WTC11 (cell line): ENCODE data around the gene ADAT1. TPM values are rescaled to one million over a fixed set of nuclear protein-coding genes. Genes with fewer than 3 reads are reported as not detected.

ENCODE experiments used
- ATAC-seq: fragments of 200-7000 bp; cut with Tn5 transposase; 2 replicates; pipeline ENCODE4 v1.10.0; 2021; ENCODE audit warnings: mild to moderate bottlenecking, moderate library complexity
- CTCF ChIA-PET: fragments of 300-600 bp; sonication (Branson Sonifier 250); formaldehyde crosslinking; loops from one replicate; lab custom pipeline; 2021; ENCODE audit warnings: antibody characterized with exemption; lab: Charles Lee
- POLR2A ChIA-PET: fragments of 350-600 bp; sonication (Branson Sonifier 250); formaldehyde crosslinking; loops from one replicate; lab custom pipeline; 2021; ENCODE audit warnings: antibody characterized with exemption; lab: Charles Lee
- DNase-seq: peaks from one replicate; pipeline ENCODE4 v3.0.0; 2021; ENCODE audit warnings: low spot score
- H3K27ac Mint-ChIP-seq: 2 replicates; pipeline ENCODE4 v1.8.0; 2021; ENCODE audit warnings: mixed read lengths
- H3K27me3 Mint-ChIP-seq: 2 replicates; pipeline ENCODE4 v1.8.0; 2021; ENCODE audit warnings: low read depth, mild to moderate bottlenecking, moderate library complexity, mixed read lengths
- H3K36me3 Mint-ChIP-seq: 2 replicates; pipeline ENCODE4 v1.8.0; 2021; ENCODE audit warnings: mixed read lengths
- H3K4me1 Mint-ChIP-seq: 2 replicates; pipeline ENCODE4 v1.8.0; 2022; ENCODE audit warnings: mixed read lengths
- H3K4me3 Mint-ChIP-seq: 2 replicates; pipeline ENCODE4 v1.8.0; 2021; ENCODE audit warnings: mild to moderate bottlenecking, moderate library complexity, mixed read lengths
- H3K9me3 Mint-ChIP-seq: 2 replicates; pipeline ENCODE4 v1.8.0; 2021; ENCODE audit warnings: mixed read lengths
- MXD4 ChIP-seq: fragments of 250-450 bp; sonication (Bioruptor Pico); IDR thresholded peaks from 2 replicates; pipeline ENCODE4 v1.8.0; 2021; ENCODE audit warnings: mild to moderate bottlenecking, moderate library complexity, borderline replicate concordance
- NFATC4 ChIP-seq: fragments of 250-450 bp; sonication (Bioruptor Pico); IDR thresholded peaks from 2 replicates; pipeline ENCODE4 v1.9.0; 2021; ENCODE audit warnings: mild to moderate bottlenecking
- SMAD3 ChIP-seq: sonication (generic); formaldehyde crosslinking; IDR thresholded peaks from 2 replicates; pipeline ENCODE4 v1.8.0; 2022; ENCODE audit warnings: missing genetic modification reagents, mild to moderate bottlenecking, borderline replicate concordance
- ZNF232 ChIP-seq: sonication (generic); formaldehyde crosslinking; IDR thresholded peaks from 2 replicates; pipeline ENCODE4 v1.8.0; 2022; ENCODE audit warnings: mild to moderate bottlenecking, missing genetic modification reagents
- ZNF263 ChIP-seq: sonication (generic); formaldehyde crosslinking; IDR thresholded peaks from 2 replicates; pipeline ENCODE4 v1.8.1; 2022; ENCODE audit warnings: low read depth, mild to moderate bottlenecking, moderate library complexity, missing genetic modification reagents
- total RNA-seq: library from RNA; stranded (reverse); gene quantifications from 3 replicates; pipeline ENCODE4 v1.2.3, GENCODE V29; 2021
- TF ChIP-seq, protein P1 (sequence below): sonication (generic); formaldehyde crosslinking; IDR thresholded peaks from 2 replicates; pipeline ENCODE4 v1.8.0; 2023; ENCODE audit warnings: missing genetic modification reagents, mild to moderate bottlenecking, borderline replicate concordance
- TF ChIP-seq, protein P2 (sequence below): fragments of 250-450 bp; sonication (Bioruptor Pico); IDR thresholded peaks from 2 replicates; pipeline ENCODE4 v2.1.2; 2022; ENCODE audit warnings: mild to moderate bottlenecking, moderate library complexity
- TF ChIP-seq, protein P3 (sequence below): sonication (generic); formaldehyde crosslinking; IDR thresholded peaks from 2 replicates; pipeline ENCODE4 v1.8.0; 2022; ENCODE audit warnings: missing genetic modification reagents
- TF ChIP-seq, protein P4 (sequence below): sonication (generic); formaldehyde crosslinking; IDR thresholded peaks from 2 replicates; pipeline ENCODE4 v1.8.0; 2022; ENCODE audit warnings: mild to moderate bottlenecking, missing genetic modification reagents
- TF ChIP-seq, protein P5 (sequence below): sonication (generic); formaldehyde crosslinking; conservative IDR thresholded peaks from 2 replicates; pipeline ENCODE4 v1.8.1; 2023; ENCODE audit warnings: mild to moderate bottlenecking, low read depth, missing genetic modification reagents, moderate library complexity

Gene ADAT1
- total RNA-seq, 1 experiment from 2014 or later: 46.0 TPM

DNA sequence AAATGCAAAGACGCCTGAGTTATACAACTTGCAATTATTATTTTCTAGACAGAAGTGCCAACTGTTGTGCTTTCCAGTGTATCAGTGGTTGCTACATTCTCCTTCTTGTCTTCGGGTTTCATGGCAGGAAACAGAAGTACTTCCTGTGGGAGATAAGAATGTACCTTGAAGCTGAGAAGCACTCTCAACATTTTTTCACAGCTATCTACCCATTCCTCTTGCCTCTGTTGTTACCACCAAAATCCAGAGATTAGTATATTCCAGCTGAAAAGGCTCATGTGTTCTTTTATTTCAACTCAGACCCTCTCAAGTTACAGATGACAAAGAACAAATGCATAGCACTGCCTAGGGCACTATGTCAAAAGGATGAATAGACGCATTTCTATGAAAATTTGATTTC lies 4.8 kb upstream of the ADAT1 start (continued):
- TF ChIP-seq, protein P1, sequence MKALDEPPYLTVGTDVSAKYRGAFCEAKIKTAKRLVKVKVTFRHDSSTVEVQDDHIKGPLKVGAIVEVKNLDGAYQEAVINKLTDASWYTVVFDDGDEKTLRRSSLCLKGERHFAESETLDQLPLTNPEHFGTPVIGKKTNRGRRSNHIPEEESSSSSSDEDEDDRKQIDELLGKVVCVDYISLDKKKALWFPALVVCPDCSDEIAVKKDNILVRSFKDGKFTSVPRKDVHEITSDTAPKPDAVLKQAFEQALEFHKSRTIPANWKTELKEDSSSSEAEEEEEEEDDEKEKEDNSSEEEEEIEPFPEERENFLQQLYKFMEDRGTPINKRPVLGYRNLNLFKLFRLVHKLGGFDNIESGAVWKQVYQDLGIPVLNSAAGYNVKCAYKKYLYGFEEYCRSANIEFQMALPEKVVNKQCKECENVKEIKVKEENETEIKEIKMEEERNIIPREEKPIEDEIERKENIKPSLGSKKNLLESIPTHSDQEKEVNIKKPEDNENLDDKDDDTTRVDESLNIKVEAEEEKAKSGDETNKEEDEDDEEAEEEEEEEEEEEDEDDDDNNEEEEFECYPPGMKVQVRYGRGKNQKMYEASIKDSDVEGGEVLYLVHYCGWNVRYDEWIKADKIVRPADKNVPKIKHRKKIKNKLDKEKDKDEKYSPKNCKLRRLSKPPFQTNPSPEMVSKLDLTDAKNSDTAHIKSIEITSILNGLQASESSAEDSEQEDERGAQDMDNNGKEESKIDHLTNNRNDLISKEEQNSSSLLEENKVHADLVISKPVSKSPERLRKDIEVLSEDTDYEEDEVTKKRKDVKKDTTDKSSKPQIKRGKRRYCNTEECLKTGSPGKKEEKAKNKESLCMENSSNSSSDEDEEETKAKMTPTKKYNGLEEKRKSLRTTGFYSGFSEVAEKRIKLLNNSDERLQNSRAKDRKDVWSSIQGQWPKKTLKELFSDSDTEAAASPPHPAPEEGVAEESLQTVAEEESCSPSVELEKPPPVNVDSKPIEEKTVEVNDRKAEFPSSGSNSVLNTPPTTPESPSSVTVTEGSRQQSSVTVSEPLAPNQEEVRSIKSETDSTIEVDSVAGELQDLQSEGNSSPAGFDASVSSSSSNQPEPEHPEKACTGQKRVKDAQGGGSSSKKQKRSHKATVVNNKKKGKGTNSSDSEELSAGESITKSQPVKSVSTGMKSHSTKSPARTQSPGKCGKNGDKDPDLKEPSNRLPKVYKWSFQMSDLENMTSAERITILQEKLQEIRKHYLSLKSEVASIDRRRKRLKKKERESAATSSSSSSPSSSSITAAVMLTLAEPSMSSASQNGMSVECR (CRISPR knock-in tag): no peak
- TF ChIP-seq NFATC4 (CRISPR knock-in tag) (no peak), SMAD3 (CRISPR knock-in tag) (no peak), MXD4 (CRISPR knock-in tag) (no peak), ZNF263 (CRISPR knock-in tag) (no peak)
- TF ChIP-seq, protein P2, sequence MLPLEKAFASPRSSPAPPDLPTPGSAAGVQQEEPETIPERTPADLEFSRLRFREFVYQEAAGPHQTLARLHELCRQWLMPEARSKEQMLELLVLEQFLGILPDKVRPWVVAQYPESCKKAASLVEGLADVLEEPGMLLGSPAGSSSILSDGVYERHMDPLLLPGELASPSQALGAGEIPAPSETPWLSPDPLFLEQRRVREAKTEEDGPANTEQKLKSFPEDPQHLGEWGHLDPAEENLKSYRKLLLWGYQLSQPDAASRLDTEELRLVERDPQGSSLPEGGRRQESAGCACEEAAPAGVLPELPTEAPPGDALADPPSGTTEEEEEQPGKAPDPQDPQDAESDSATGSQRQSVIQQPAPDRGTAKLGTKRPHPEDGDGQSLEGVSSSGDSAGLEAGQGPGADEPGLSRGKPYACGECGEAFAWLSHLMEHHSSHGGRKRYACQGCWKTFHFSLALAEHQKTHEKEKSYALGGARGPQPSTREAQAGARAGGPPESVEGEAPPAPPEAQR (CRISPR knock-in tag): no peak
- TF ChIP-seq, protein P3, sequence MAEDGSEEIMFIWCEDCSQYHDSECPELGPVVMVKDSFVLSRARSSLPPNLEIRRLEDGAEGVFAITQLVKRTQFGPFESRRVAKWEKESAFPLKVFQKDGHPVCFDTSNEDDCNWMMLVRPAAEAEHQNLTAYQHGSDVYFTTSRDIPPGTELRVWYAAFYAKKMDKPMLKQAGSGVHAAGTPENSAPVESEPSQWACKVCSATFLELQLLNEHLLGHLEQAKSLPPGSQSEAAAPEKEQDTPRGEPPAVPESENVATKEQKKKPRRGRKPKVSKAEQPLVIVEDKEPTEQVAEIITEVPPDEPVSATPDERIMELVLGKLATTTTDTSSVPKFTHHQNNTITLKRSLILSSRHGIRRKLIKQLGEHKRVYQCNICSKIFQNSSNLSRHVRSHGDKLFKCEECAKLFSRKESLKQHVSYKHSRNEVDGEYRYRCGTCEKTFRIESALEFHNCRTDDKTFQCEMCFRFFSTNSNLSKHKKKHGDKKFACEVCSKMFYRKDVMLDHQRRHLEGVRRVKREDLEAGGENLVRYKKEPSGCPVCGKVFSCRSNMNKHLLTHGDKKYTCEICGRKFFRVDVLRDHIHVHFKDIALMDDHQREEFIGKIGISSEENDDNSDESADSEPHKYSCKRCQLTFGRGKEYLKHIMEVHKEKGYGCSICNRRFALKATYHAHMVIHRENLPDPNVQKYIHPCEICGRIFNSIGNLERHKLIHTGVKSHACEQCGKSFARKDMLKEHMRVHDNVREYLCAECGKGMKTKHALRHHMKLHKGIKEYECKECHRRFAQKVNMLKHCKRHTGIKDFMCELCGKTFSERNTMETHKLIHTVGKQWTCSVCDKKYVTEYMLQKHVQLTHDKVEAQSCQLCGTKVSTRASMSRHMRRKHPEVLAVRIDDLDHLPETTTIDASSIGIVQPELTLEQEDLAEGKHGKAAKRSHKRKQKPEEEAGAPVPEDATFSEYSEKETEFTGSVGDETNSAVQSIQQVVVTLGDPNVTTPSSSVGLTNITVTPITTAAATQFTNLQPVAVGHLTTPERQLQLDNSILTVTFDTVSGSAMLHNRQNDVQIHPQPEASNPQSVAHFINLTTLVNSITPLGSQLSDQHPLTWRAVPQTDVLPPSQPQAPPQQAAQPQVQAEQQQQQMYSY: no peak
- TF ChIP-seq, protein P4, sequence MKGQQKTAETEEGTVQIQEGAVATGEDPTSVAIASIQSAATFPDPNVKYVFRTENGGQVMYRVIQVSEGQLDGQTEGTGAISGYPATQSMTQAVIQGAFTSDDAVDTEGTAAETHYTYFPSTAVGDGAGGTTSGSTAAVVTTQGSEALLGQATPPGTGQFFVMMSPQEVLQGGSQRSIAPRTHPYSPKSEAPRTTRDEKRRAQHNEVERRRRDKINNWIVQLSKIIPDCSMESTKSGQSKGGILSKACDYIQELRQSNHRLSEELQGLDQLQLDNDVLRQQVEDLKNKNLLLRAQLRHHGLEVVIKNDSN (CRISPR knock-in tag): no peak

DNA sequence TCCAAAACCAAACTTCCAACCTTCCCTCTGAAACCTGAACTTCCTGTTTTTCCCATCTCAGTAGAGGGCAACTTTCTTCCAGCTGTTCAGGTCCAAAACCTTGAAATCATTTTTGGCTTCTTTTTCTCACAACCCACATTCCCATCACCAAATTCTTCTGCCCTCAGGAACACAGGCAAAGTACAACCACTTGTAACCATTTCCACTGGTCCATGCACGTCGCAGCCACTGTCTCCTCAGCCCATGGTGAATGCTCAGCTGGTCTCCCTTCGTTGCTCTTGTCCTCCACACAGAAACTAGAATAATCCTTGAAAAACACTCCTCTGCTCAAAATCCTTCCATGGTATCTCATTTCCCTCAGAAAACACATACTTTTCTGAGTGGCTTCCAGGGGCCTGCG lies 3.7 kb upstream of the ADAT1 start:
- ATAC-seq (no peak), DNase-seq (no peak)
- CTCF ChIA-PET: no interaction called here
- H3K27me3 Mint-ChIP-seq: no peaks in the 10 kb centered on the region
- POLR2A ChIA-PET: no interaction called here
- no peak overlapping the region for H3K27ac Mint-ChIP-seq
- H3K4me3 Mint-ChIP-seq: no peak overlapping the region
- no peaks in the 10 kb centered on the region for H3K9me3 Mint-ChIP-seq
- H3K36me3 Mint-ChIP-seq: peaks cover 61% of the 10 kb centered on the region
- TF ChIP-seq, protein P5, sequence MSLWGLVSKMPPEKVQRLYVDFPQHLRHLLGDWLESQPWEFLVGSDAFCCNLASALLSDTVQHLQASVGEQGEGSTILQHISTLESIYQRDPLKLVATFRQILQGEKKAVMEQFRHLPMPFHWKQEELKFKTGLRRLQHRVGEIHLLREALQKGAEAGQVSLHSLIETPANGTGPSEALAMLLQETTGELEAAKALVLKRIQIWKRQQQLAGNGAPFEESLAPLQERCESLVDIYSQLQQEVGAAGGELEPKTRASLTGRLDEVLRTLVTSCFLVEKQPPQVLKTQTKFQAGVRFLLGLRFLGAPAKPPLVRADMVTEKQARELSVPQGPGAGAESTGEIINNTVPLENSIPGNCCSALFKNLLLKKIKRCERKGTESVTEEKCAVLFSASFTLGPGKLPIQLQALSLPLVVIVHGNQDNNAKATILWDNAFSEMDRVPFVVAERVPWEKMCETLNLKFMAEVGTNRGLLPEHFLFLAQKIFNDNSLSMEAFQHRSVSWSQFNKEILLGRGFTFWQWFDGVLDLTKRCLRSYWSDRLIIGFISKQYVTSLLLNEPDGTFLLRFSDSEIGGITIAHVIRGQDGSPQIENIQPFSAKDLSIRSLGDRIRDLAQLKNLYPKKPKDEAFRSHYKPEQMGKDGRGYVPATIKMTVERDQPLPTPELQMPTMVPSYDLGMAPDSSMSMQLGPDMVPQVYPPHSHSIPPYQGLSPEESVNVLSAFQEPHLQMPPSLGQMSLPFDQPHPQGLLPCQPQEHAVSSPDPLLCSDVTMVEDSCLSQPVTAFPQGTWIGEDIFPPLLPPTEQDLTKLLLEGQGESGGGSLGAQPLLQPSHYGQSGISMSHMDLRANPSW (CRISPR knock-in tag): no peak
- TF ChIP-seq ZNF232 (CRISPR knock-in tag): no peak
- peaks cover 6% of the 10 kb centered on the region for H3K4me1 Mint-ChIP-seq
